Stimulated activated CD8-positive, alpha-beta memory T cell treated with anti-CD3 and anti-CD28 coated beads, Interleukin-4, amount 100 ng/mL, for 4 hours (primary cell): Measurements from ENCODE around the gene GTF2IRD2.
A peak's percentile ranks its signal among the peaks of the same experiment; 100 is the strongest.
"Not testable (repeated sequence)": the region's sequence is repeated elsewhere in the genome, so short reads cannot be mapped to it uniquely, and the experiment has no call there.

ENCODE experiments used
- DNase-seq, 2 donors: peaks; one replicate each; pipeline ENCODE4 v3.0.0-alpha.2; 2020; ENCODE audit warnings: low read depth in 2 of 2, low spot score in 1 of 2

The GTF2IRD2 gene

DNA sequence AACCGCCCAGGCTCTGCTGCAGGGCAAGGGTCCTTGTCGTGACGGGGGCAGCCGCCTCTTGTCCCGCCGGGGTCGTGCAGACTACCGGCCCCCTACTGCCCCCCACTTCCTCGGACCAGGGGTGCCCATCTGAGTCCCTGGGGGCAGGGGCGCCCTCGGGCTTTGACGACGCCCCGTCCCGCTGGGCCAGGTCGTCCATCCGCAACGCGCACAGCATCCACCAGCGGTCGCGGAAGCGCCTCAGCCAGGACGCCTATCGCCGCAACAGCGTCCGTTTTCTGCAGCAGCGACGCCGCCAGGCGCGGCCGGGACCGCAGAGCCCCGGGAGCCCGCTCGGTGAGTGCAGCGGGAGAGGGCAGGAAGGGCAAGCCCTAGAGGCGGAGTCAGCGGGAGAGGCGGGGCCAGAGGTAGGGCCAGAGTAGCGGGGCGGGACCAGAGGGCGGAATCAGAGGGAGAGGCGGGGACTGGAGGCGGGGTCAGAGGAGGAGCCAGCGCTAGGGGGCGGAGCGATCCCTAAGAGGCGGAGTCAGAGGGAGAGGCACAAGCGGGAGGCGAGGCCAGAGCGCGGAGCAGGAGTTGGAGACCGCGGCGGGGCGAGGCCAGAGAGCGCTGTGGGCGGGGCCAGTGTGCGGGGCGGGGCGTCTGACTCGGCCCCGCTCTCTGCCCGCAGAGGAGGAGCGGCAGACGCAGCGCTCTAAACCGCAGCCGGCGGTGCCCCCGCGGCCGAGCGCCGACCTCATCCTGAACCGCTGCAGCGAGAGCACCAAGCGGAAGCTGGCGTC lies 62.8 kb downstream of the GTF2IRD2 start:
- DNase-seq: peak; percentile 88 to 91

DNA sequence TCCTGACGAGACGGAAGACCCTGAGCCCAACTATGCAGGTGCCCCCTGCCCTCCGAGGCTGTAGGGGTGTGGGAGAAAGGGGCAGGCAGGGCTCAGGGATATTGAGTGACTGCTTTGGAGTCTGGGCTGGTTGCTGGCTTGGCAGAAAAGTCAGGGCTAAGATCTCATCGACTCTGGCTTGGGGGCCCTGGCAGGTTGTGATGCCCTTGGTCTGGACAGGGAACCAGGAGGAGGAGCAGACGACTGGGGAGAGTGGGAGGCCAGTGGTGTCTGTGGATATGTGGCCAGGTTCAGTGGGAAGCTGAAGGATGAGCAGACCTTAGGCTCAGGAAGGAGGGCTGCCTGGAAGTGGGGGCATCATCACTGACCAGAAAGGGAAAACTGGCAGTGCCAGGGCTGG lies 67.8 kb downstream of the GTF2IRD2 start:
- DNase-seq: not testable (repeated sequence)

DNA sequence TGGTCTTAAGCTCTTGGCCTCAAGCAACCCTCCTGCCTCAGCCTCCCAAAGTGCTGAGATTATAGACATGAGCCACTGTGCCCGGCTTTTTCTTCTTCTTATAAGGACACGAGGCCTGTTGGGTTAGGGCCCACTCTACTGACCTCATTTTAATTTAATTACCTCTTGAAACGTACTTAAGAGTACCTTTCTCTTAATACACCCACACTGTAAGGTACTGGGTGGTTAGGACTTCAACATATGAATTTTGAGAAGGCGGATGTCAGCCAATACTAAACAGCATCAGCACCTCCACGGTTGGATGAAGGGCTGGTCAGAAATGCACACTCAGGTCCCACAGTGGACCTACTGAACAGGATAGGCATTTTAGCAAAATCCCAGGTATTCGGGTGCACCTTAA lies 69.7 kb downstream of the GTF2IRD2 start:
- not testable (repeated sequence) for DNase-seq

DNA sequence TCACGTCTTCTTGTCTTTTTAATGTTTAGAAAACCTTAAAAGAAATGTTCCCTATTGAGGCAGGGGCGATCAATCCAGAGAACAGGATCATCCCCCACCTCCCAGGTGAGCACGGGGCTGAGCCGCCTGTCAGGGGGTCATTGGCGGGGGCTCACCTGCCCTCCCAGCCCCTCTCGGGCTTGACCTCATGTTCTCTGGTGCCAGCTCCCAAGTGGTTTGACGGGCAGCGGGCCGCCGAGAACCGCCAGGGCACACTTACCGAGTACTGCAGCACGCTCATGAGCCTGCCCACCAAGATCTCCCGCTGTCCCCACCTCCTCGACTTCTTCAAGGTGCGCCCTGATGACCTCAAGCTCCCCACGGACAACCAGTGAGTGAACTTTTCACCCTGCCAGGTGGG lies 72.4 kb downstream of the GTF2IRD2 start:
- DNase-seq: not testable (repeated sequence)

DNA sequence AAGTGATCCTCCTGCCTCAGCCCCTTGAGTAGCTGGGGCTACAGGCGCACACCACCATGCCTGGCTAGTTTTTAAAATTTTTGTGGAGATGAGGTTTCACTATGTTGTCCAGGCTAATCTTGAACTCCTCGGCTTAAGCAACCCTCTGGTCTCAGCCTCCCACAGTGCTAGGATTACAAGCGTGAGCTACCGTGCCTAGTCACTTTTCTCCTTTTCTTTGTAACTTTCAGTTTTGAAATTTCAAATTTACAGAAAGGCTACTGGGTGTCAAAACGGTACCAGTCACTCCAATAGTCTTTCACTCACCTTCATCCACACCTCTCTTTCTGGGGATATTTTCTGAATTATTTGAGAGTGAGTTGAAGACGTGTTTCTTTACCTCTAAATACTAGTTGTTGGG lies 76.3 kb downstream of the GTF2IRD2 start:
- not testable (repeated sequence) for DNase-seq

DNA sequence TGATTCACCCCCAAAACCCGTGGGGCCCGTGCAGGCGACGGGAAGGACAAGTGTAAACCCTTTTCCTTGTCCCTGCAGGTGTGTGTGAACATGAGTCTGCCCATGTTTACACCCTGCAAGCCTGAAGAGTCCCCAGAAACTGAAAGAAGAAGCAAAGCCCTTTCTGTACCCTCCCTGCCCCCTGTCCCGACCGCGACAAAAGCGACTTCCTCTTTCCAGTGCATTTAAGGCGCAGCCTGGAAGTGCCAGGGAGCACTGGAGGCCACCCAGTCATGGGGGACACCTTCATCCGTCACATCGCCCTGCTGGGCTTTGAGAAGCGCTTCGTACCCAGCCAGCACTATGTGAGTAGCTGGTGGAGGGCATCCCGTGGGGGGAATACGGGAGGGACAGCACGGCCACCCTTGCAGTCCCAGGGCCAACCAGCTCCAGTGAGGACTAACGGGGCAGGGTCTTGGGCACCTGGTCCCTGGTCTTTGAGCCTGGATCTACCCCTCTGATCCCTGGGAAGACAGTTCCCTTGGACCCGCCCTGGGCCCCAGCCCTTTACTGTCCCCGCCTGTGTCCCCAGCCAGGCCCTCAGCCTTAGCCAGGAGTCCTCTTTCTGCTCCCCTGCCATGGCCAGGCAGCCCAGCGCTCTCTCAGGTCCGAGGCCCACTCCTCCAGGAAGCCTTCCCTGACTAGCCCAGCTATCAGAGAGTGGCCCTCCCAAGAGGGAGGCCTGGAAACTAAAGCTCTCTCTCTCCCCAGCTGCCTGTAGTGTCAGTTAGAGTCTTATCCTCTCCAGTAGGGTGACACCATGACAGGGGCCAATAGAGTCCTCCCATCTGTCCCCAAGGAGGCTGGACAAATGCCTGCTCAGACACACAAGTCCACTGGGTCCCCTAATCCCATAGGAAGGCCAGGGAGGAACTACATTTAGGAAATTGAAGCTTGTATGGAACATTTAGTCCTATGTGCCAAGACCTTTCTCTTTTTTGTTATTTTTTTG lies 77.3 kb downstream of the GTF2IRD2 start, which contains the start of gene NCF1:
Gene NCF1, plus strand, starts transcription at position 252 of the 991 bp plus-strand sequence. Its CDS starts 21 bp downstream, at position 273.
- DNase-seq: not testable (repeated sequence)

DNA sequence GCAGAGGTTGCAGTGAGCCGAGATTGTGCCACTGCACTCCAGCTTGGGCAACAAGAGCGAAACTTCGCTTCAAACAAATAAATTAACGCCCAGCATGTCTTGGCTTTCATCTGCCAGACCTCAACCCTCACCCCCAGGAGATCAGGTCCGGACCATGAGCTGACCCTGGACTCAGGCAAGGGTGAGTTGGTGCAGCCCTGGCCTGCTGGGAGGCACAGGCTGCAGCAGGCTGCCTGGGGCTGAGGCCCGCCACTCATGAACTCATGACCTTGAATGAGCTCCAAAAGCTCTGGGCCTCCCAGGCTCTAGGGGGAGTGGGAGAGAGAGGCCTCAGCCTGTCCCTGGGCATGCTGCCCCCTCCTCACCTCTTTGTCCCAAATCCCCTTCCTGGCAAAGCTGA lies 79.3 kb downstream of the GTF2IRD2 start:
- not testable (repeated sequence) for DNase-seq

DNA sequence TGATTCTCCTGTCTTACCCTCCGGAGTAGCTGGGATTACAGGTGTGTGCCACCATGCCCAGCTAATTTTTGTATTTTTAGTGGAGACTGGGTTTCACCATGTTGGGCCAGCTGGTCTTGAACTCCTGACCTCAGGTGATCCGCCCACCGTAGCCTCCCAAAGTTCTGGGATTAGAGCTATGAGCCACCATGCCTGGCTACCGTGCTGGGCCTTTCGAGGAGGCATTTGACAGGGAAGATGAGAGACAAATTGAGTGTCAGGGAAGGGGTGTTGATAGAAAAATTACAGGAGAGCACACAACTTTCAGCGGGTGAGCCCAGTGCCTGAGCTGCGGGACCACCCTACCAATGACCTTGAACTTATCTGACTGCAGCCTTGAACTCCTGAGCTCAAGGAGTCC lies 81.3 kb downstream of the GTF2IRD2 start:
- DNase-seq: not testable (repeated sequence)

DNA sequence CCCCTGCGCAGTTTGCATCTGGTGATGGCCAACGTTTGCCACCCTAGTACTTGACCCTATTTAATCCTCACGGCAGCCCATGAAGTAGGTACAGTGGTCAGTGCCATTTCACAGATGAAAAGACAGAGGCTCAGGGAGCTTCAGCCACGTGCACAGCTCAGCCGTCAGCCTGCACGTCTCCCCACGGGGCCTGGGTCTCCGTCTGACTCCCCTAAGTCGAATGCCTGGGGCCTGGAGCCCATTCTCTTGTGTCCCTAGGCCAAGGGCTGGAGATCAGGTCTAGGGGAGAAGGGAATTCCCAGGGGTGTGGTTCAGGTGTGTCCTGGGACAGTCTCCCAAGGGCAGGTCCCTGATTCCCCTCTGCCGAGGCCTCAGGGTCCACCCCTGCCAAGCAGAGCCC lies 84.4 kb downstream of the GTF2IRD2 start:
- DNase-seq: not testable (repeated sequence)

DNA sequence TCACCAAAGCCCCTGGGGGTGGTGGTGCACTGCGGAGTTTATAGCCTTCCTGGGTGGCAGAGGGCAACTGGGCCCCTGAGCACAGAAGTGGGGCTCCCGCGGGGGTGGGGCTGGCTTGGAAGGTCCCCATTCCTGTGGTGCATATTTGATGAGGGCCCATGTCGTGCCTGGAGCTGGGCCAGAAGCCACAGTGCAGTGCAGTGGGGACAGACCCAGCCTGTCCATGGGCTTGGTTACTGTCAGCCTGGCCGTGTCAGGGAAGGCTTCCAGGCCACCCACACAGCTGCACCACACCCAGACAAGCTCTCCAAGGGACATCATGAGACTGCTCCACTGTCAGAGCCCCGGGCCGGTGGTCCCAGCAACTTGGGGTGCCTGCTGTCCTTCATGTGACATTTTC lies 84.9 kb downstream of the GTF2IRD2 start:
- DNase-seq: not testable (repeated sequence)

DNA sequence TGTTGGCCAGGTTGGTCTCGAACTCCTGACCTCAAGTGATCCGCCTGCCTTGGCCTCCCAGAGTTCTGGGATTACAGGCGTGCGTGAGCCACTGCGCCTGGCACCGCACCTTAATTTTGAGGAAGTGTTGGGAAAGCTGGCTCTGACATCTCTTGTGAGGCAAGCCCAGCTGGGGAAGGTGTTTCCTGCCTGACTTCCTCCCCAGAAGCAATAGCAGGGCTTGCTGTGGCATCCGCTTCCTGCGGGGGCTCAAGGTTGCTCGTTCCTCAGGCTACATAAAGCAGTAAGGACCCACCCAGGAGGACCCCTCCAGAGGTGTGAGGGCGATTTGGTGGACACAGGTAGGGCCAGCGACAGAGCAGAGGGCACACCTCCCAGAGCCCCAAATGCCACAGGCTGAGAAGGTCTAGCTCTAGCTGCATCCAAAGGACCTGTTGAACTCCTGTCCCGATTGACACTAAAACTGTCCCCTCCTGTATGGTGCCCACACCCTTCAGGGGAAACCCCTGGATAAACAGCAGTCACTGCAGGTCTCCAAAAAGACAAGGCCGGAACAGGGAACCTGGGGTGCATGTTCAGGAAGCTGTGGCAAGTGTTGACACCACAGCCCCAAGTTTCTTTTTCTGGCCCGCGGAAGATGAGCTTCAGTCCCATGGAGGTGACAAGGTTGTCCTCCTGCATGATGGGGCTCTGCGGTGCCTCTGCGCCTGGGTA lies 86.0 kb downstream of the GTF2IRD2 start:
- not testable (repeated sequence) for DNase-seq

DNA sequence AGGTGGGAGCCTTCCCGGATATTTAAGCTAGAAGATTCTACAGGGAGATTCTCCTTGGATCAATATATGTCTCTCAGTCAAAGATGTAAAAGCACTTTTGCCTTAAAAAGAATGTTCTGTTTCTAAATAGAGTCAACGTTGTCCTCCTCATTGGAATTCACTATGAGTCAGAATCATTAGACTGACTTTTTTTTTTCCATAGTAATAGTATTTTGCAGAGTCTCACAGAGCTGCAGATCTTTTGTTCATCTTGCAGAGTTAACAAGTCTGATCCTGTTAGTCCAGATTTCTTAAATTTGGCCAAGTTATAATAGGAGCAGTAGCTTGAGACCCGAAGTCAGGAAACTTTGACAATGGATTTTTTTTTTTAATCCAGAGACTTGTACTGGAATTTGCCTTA lies 92.4 kb downstream of the GTF2IRD2 start:
- DNase-seq: not testable (repeated sequence)

DNA sequence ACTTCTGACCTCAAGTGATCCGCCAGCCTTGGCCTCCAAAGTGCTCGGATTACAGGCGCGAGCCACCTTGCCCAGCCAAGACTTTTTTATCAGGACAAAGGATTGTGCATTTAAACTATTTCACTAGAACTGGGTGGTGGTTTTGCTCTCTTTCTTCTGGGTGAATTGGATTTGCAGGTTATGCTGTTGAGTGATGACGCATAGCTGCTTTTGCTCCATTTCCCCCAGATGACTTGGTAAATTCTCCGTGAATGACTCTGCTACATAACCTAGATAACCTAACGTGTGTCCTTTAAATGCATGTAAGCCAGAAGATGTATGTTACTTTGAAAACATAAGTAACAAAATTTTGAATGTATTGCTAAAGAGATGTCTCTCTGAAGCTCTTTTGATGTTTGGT lies 93.1 kb downstream of the GTF2IRD2 start:
- DNase-seq: not testable (repeated sequence)

DNA sequence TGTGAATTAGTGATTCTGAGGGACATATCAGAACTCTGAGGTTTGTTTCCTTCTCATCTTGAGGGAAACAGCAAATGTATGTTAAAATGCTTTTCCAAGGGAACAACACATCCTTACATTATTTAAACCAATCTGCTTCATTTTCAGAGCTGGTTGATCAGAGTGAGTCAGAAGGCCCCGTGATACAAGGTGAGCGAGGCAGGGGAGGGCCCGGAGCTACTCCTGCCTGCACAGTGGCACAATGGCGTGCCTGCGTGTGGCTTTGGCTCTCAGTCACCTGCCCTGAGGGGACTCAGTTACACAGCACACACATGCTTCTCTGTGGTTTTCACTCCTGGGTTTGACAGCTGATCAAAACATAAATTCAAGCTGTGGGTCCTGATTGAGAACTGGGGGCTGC lies 94.7 kb downstream of the GTF2IRD2 start:
- not testable (repeated sequence) for DNase-seq

DNA sequence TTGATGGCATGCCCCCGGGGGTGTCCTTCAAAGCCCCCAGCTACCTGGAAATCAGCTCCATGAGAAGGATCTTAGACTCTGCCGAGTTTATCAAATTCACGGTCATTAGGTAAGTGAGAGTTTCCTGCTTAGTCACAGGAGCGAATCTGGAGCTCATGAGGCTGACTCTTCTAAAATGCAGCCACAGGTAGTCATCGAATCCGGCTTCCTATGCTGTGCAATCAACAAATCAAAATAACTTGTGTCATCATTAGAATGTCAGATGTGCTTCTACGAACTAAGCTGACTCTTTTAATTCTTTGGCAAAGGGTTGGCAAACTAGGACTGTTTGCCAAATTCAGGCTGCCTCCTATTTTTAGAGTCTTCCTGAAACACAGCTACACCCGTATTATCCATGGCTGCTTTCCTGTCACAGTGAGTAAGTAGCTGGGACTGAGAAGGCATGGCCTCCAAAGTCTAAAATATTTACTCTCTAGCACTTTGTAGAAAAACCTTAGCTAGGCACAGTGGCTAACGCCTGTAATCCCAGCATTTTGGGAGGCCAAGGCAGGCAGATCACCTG lies 97.4 kb downstream of the GTF2IRD2 start:
- DNase-seq: not testable (repeated sequence)
